AG04450 (cell line): ENCODE measurements around the gene HOXA2. TPM values are rescaled to one million over a fixed set of nuclear protein-coding genes. Genes with fewer than 3 reads are reported as not detected.

Experiments
- CTCF ChIA-PET: fragments of 300-600, 350-600 bp; formaldehyde crosslinking; extraction: SDS; loops from one replicate; lab custom pipeline; 2022; ENCODE audit warnings: antibody characterized with exemption, inconsistent platforms; lab: Charles Lee
- POLR2A ChIA-PET: fragments of 350-600 bp; formaldehyde crosslinking; extraction: SDS; loops from one replicate; lab custom pipeline; 2021; ENCODE audit warnings: antibody characterized with exemption, inconsistent platforms; lab: Yijun Ruan, JAX
- DNase-seq: peaks from one replicate; pipeline ENCODE4 v3.0.0-alpha.2; 2011; ENCODE audit warnings: low read depth, low spot score
- H3K27ac ChIP-seq: one replicate; pipeline ENCODE4 v1.5.1; 2012; ENCODE audit warnings: low read depth, low read length, control low read depth
- H3K27me3 ChIP-seq: one replicate; pipeline ENCODE4 v1.6.0; 2012; ENCODE audit warnings: low read length; ENCODE audit not compliant: control insufficient read depth, insufficient read depth
- H3K4me3 ChIP-seq: 2 replicates; pipeline ENCODE4 v1.5.1; 2011; ENCODE audit warnings: mild to moderate bottlenecking, low read depth, low read length, control low read depth
- H3K9me3 ChIP-seq: 2 replicates; pipeline ENCODE4 v1.5.1; 2012; ENCODE audit warnings: low read length; ENCODE audit not compliant: control insufficient read depth, insufficient read depth
- polyA plus RNA-seq: library from polyadenylated mRNA; depleted of rRNA; stranded (reverse); fragments of >200 nt; gene quantifications from 2 replicates; pipeline ENCODE4 v1.2.3, GENCODE V29; 2011; rRNA removed
- small RNA-seq: library from RNA; depleted of rRNA; stranded (forward); fragments of <200 nt; gene quantifications from one replicate; pipeline ENCODE3, GENCODE V24; 2012; ENCODE audit warnings: low read depth; ENCODE audit not compliant: insufficient read length
- TF ChIP-seq, protein P1 (sequence below): IDR thresholded peaks from 2 replicates; pipeline ENCODE4 v1.5.1; 2011; ENCODE audit warnings: low read depth, low read length, control low read depth, inconsistent platforms

Gene HOXA2
- polyA plus RNA-seq, 1 experiment: 4.1 TPM

DNA sequence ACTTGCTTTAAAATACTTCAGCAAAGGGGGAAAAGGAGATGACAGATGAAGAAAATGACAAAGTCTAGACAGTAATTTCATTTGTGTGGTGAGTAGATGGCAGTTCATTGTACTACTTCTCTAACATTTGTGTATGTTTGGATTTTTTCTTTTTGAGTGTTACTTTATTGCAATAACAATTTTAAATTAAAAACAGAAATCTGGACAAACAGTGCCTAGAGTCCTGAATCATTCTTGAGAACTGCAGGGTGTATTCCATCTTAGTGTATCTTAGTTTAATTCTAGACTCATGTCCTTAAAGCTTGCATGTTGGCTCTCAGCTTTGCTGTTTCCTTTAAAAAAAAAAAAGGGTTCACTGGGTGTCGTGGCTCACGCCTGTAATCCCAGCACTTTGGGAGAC is 37.8 kb downstream of the HOXA2 start:
- H3K27ac ChIP-seq: no peak overlapping the region
- CTCF ChIA-PET: no interaction called here
- no peaks in the 10 kb centered on the region for H3K9me3 ChIP-seq
- no peaks in the 10 kb centered on the region for H3K27me3 ChIP-seq
- H3K4me3 ChIP-seq: no peak overlapping the region
- POLR2A ChIA-PET: no interaction called here
- DNase-seq: no peak
- TF ChIP-seq, protein P1, sequence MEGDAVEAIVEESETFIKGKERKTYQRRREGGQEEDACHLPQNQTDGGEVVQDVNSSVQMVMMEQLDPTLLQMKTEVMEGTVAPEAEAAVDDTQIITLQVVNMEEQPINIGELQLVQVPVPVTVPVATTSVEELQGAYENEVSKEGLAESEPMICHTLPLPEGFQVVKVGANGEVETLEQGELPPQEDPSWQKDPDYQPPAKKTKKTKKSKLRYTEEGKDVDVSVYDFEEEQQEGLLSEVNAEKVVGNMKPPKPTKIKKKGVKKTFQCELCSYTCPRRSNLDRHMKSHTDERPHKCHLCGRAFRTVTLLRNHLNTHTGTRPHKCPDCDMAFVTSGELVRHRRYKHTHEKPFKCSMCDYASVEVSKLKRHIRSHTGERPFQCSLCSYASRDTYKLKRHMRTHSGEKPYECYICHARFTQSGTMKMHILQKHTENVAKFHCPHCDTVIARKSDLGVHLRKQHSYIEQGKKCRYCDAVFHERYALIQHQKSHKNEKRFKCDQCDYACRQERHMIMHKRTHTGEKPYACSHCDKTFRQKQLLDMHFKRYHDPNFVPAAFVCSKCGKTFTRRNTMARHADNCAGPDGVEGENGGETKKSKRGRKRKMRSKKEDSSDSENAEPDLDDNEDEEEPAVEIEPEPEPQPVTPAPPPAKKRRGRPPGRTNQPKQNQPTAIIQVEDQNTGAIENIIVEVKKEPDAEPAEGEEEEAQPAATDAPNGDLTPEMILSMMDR: no peak

DNA sequence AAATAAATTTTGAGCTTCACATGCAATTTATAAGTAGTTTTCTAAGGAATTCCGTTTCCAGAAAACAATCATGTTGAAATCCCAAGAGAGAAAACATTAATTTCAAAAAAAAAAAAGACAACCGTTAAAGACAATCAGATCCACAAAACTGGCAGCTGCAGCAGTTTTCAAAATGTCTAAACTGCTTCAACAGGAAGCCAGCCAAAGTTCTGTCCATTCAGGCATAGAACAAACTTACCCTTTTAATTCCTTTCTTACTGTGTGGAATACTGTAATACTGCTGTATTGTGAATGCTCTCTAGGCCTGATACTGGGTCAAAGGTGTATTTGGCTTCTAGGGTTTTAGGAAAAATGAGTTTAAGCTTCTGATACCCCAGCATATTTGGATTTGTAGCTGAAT is 38.3 kb downstream of the HOXA2 start:
- ChIA-PET POLR2A (interaction anchor here (0.7 kb wide), 2 partner anchors 17 to 533 kb away, joined by 3 to 4 read pairs; no protein-coding TSS in a partner anchor), CTCF (interaction anchor here (0.7 kb wide), 1 partner anchor 116 kb away, joined by 3 read pairs; no protein-coding TSS in a partner anchor)
- no peak for DNase-seq
- TF ChIP-seq, protein P1: no peak
- H3K9me3 ChIP-seq: no peaks in the 10 kb centered on the region
- H3K27me3 ChIP-seq: no peaks in the 10 kb centered on the region
- no peak overlapping the region for H3K27ac ChIP-seq
- H3K4me3 ChIP-seq: no peak overlapping the region

DNA sequence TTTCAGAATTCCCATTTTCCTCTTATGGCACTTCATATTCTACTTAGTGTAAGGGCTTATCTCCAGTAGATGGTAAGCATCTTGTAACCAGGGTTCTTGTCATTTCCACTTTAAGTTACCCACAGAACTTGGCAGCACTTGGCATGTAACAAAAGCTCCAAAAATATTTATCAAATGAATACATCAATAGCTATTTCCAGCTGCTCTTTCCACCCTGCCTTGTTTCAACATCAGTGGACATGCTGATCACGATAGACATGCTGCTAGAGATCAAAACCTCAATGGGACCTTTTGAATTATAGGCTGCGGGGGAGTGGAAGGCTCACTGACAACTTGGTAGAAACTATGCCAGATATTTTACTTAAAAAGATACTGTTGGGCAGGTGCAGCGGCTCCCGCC is 39.5 kb downstream of the HOXA2 start:
- CTCF ChIA-PET: no interaction called here
- POLR2A ChIA-PET: no interaction called here
- Histone ChIP-seq H3K9me3 (no peaks in the 10 kb centered on the region), H3K27ac (no peak overlapping the region), H3K4me3 (no peak overlapping the region), H3K27me3 (no peaks in the 10 kb centered on the region)
- TF ChIP-seq, protein P1: no peak
- DNase-seq: no peak

DNA sequence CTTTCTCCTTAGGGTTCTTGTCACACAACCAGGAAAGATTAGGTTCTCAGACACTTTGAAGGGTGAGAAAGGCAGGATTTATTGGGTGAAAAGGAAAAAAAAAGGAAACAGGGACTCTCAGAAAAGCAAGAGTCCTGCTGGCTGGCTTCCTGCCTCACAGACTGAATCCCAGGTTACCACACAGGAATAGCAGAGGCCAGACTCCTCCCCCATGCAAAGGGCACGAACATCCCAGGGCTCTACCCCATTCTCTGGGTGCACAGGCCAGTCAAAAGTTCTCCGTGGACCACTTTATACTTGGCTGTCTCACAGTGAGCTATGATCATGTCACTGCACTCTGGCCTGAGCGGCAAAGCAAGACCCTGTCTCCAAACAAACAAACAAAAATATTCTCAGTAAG is 49.3 kb downstream of the HOXA2 start:
- no peak for DNase-seq
- no peak overlapping the region for H3K27ac ChIP-seq
- CTCF ChIA-PET: no interaction called here
- no peaks in the 10 kb centered on the region for H3K9me3 ChIP-seq
- H3K4me3 ChIP-seq: no peak overlapping the region
- H3K27me3 ChIP-seq: no peaks in the 10 kb centered on the region
- TF ChIP-seq, protein P1: no peak
- POLR2A ChIA-PET: no interaction called here

DNA sequence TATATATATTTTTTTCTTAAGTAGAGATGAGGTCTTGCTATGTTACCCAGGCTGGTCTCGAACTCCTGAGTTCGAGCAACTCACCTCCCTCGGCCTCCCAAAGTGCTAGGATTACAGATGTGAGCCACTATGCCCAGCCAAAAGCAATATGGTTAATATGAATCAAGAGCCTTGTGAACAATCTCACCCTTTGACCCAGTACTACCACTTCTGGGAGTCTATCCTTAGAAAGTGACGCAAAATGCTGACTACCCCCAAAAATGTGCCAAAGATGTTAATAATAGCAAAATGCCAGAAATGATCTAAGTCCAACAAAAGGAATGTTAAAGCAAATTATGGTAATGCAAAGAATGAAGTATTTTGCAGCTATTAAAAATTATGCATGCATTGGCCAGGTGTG is 51.0 kb downstream of the HOXA2 start:
- no peak overlapping the region for H3K27ac ChIP-seq
- DNase-seq: no peak
- no peak overlapping the region for H3K4me3 ChIP-seq
- H3K9me3 ChIP-seq: no peaks in the 10 kb centered on the region
- TF ChIP-seq, protein P1: no peak
- H3K27me3 ChIP-seq: no peaks in the 10 kb centered on the region
- ChIA-PET CTCF (interaction anchor here (0.6 kb wide), 1 partner anchor 8 kb away, joined by 7 read pairs; no protein-coding TSS in a partner anchor), POLR2A (no interaction called here)

Small RNA genes within 50 kb of the gene (small RNA-seq; reads per million reads assigned to genes)
- gene AC004080.5 (not detected), gene RF01977 (not detected)

Other genes starting within 250 kb of the HOXA2 start
- 14.1 and 16.0 TPM in 2 replicates for gene SKAP2, start 238.1 kb downstream of the HOXA2 start, polyA plus RNA-seq
- gene HOXA1, start 6.7 kb downstream of the HOXA2 start, polyA plus RNA-seq: 2.6 and 2.9 TPM in 2 replicates
- gene HOXA4, start 28.1 kb upstream of the HOXA2 start, polyA plus RNA-seq: 5.4 and 5.8 TPM in 2 replicates
- 48.3 and 51.0 TPM in 2 replicates for gene HOXA5, start 41.0 kb upstream of the HOXA2 start, polyA plus RNA-seq
- 1.2 and 1.3 TPM in 2 replicates for gene HOXA6, start 45.1 kb upstream of the HOXA2 start, polyA plus RNA-seq
- 1.6 and 1.9 TPM in 2 replicates for gene HOXA3, start 49.9 kb upstream of the HOXA2 start, polyA plus RNA-seq
- 5.1 and 5.3 TPM in 2 replicates for gene HOXA7, start 54.0 kb upstream of the HOXA2 start, polyA plus RNA-seq
- 0.78 and 1.5 TPM in 2 replicates for gene HOXA9, start 62.9 kb upstream of the HOXA2 start, polyA plus RNA-seq
- gene HOXA10, start 71.6 kb upstream of the HOXA2 start, polyA plus RNA-seq: 0.36 and 0.47 TPM in 2 replicates
- gene HOXA11, start 82.5 kb upstream of the HOXA2 start, polyA plus RNA-seq: 0.04 and 0.14 TPM in 2 replicates
- not detected in 2 replicates for gene HOXA13, start 97.4 kb upstream of the HOXA2 start, polyA plus RNA-seq
- not detected in 2 replicates for gene EVX1, start 140.1 kb upstream of the HOXA2 start, polyA plus RNA-seq